ENCODE measurements around the gene KLF5.
"Not testable (repeated sequence)": the region's sequence is repeated elsewhere in the genome, so short reads cannot be mapped to it uniquely, and the experiment has no call there.

The KLF5 gene

DNA sequence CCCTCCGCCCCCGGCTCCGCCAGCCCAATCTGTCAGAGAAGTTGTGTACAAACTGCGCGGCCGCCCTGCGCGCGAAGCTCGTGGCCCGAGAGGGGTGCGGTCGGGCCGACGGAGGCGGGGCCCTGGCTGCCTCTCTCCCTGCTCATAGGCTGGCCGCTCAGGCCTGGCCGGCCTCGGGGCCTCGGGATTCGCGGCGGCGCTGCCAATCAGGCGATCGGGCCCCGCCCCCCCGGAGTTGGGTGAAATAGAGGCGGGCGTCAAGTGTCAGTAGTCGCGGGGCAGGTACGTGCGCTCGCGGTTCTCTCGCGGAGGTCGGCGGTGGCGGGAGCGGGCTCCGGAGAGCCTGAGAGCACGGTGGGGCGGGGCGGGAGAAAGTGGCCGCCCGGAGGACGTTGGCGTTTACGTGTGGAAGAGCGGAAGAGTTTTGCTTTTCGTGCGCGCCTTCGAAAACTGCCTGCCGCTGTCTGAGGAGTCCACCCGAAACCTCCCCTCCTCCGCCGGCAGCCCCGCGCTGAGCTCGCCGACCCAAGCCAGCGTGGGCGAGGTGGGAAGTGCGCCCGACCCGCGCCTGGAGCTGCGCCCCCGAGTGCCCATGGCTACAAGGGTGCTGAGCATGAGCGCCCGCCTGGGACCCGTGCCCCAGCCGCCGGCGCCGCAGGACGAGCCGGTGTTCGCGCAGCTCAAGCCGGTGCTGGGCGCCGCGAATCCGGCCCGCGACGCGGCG is at the start of gene KLF5:
TSS of gene KLF5 (plus strand) at position 270 of the 724 bp plus-strand sequence. CDS start at position 593, 323 bp downstream.
- peak; percentile 63 for DNase-seq (ENCODE audit: low spot score)

DNA sequence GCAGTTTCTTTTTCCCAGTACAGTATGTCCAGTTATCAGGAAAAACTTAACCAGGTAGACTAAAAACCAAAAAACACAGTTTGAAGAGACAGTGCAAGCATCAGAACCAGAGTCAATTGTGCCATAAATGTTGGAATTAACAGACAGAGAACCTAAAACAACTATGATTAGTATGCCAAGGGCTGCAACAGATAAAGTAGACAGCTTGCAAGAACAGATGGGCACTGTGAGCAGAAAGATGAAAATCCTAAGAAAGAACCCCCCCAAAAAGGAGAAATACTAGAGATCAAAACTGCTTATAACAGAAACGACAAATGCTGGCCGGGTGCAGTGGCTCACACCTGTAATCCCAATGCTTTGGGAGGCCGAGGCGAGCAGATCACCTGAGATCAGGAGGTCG is 47.1 kb upstream of the KLF5 start:
- no peak for DNase-seq (ENCODE audit: low spot score)

DNA sequence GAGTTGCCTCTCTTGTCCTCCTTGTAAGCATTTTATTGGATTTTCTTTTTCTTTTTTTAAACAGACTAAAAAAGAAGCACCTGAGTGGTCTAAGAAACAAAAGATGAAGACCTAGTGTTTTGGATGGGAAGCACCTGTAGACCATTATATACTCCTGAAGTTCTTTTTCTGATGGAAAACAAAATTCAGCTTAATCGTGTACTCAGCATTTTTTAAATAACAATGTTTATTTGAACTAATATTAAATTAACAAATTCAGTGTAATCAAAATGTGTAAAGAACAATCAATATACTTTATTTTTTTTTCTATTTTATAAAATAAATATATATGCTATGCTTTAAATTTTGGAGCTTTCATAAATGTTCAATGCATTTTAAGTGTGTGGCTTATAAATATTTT is 43.0 kb upstream of the KLF5 start:
- DNase-seq (ENCODE audit: low spot score), result no peak

DNA sequence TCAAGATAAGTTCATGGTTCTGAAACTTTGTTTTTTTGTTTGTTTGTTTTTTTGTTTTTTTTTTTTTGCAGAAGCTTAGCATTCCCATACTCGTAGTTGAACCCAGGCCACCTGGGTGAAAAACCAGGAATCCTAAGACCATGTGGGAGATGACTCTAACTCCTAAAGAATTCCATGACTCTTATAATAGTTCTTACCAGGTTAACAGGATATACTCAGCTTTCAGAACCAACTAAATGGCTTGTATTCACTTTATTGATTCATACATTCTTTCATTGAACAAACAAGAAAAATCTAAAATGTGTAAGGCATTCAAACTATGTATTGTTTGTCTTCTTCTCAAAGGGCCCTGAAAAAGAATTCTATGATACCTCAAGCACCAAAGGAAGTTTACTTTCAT is 40.5 kb upstream of the KLF5 start:
- DNase-seq (ENCODE audit: low spot score), result no peak

DNA sequence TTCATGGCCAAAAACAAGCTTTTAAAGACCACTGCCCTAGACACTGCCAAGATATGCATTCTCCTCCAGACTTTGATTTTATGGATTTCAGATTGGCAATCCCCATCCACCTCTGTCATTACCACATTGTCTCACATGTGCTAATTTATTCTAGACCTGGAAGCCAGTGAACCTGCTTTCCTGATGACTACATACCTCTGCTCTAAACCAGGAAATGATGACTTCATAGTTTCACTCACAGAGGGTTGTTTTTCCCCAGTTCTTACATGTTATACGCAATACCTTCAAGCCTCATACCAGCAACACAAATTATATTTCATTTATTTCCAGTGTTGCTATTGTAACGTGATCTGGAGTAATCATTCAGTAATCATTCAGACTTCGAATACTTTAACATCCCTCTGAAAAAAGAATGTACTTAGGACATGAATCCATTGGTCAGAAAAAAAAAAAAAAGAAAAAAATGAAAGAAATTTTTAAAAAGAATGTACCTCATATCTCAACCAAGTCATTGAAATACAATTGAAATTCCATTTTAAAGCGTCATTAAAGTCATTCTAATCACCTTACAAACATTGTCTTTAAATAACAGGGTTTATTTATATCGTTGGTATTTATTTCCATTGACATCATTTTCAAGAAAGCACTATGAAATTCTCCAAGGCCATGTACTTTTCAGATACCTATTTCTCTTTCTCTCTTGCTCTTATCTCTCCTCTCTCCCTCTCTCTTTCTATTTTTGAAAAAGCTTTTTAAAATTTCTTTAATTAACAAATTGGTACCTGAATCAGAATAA is 33.4 kb upstream of the KLF5 start:
- no peak for DNase-seq (ENCODE audit: low spot score)

DNA sequence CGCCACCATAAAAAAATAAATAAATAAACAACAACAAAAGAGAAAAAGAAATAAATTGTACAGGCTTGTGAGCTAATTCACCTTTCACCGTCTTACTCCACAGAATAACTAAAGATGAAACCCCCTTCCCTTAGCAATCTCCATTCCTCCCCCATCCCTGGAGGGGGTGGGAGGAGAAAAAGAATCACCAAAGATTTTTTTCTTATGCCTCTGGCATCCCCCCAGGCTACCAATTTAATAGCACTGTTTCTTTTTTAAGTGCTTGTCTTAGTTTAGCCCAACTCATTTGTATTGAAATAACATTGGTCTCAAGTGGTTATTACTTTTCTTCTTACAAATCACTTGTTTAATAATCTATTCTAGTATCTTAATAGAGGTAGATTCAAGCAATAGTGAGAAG is 23.9 kb upstream of the KLF5 start:
- no peak for DNase-seq (ENCODE audit: low spot score)

DNA sequence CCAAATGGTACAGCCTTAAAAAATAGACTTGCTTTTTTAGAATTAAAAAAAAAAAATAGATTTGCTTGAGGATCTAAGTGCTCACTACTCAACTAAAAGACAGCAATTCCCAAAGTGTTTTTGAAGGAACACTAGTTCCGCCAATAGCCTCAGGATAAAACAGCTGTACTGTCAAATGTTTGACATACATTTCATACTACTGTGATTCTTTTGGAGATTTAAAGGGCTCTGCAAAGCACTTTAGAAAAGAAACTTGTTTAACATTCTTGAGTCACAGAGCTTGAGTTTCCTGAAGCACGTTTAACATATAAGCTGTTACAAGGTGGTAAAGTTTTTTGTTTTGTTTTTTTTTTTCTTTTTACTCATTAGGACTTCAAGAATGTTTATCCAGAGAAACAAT is 23.1 kb upstream of the KLF5 start:
- no peak for DNase-seq (ENCODE audit: low spot score)

DNA sequence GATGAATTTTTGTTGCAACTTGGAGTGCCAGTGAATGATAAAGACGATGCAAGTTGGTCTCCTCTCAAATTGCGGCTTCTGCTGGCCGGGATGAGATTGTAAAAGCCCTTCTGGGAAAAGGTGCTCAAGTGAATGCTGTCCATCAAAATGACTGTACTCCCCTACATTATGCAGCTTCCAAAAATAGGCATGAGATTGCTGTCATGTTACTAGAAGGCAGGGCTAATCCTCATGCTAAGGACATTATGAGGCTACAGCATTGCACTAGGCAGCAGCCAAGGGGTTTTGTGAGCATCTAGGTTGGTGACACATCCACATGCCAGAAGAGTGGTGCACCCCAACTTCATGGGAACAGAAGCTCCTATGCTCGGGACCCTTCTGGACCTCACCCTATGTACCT is 22.2 kb upstream of the KLF5 start:
- DNase-seq (ENCODE audit: low spot score), result no peak

DNA sequence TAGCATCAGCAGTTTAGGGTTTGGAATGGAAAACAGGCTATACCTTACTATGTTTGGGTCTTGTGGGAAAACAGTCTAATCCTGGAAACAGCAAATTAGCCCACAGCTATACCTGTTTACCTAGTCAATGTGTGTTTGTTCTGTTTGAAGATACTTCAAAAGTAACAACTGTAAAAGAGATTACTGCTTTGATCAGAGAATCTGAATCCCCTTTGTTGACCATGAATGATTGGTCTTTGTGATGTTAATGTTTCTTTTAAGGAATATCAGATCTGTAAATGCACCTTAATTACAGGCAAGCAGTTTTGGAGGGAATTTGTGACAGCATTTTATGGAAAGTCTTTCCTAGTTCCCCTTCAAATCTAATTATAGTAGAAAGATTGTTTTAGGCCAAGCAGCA is 20.7 kb upstream of the KLF5 start:
- no peak for DNase-seq (ENCODE audit: low spot score)

DNA sequence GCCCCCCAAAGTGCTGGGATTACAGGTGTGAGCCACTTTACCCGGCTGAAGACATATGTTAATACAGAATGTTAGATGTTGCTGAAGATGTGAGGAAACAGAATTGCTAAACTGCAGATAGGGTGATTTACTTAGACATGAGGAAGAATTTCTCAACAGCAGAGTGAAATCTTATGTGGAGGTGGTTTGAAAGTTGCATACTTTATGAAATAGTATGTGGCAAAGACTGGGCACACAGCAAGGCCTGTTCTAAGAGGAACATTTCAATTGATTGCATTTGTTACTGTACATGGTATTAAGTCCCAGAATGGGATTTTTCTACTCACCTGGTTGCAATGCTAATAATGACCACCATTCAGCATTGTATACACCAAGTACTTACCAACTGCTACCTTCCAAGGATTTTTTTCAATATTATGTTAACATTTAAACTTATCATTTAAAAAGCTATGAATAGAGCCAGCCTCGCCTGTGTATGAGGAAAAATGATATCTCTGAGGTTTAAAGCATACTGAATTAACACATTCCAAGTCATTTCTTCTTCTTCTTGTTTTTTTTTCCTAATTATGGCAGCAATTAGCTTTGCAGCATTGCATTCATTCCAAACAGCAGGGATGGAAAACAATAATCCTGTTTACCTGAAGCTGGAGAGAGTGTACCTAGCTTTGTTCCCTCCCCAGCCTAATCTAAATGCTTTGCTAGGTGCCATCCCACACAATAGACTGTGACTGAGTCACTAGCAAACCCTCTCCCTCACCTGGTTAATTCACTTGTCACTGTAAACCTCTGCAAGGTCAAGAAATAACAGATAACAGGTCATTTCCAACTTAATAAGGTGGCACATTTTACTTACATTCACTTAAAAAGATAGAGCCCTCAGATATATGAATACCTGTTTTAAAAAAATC is 19.4 kb upstream of the KLF5 start:
- no peak for DNase-seq (ENCODE audit: low spot score)

DNA sequence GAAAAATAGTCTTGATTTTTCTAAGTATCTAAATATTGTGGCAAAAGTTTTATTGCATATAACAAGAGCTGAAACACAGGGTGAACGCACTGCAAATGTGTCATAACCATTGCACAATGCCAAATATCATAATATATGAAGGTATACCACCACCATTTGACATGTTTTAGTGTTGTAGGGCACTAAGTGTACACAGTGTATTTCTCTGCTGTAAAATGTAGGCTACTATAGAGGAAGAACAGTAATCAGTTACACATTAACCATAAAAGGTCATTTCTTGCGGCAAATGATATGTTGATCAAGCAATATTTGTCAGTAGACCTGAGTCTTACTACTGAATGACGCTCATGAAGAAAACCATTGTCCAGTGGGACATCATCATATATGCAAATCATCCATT is 18.3 kb upstream of the KLF5 start:
- DNase-seq (ENCODE audit: low spot score), result no peak

DNA sequence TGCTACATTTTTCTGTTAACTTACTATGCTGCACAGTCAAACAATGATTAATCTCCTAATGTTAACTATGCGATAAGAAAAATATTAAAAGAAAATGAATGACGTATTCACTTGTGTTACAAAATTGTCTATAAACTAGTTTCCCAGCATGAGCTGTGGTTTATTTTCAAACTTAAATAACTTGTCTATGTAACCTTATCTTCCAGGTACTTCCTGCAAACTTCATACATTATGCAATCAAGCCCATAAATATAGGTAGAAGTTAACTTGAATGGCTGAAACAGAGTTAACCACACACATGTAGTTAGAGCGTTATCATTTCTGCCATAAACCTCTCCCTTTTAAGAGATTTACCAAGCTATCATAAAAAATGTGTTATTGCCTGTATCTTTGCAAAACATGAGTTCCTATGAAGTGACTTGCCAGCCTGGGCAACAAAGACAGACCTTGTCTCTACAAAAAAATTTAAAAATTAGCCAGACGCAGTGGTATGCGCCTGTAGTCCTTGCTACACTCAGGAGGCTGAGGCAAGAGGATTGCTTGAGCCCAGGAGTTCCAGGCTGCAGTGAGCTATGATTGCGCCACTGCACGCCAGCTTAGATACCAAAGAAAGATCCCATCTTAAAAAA is 17.7 kb upstream of the KLF5 start:
- DNase-seq (ENCODE audit: low spot score), result no peak

DNA sequence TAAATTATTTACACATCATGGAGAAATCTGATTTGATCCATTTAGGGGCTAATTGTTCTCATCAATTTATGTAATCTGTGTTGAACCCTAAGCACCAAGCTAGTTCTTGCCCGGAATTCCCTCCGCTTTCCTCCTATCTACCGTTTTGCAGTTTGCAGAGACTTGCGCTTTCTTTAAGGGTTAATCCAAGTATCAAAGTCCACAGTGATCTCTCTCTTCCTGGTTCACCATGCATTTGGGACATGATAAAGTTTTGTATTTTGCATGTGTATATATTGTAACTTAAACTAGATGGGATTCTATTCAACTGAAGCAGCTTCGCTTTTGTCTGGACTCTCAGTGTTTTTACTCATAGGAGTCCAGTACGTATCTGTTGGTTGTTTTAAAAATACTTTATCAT is 13.8 kb upstream of the KLF5 start:
- DNase-seq (ENCODE audit: low spot score), result no peak

DNA sequence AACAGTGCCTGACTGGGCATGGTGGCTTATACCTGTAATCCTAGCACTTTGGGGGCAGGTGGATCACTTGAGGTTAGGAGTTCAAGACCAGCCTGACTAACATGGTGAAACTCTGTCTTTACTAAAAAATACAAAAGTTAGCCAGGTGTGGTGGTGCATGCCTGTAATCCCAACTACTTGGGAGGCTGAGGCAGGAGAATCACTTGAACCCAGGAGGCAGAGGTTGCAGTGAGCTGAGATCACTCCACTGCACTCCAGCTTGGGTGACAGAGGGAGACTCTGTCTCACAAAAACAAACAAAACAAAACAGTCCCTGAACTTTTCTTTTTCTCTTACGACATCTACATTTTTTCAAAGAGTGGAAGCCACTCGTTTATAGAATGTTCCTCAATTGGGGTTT is 10.2 kb upstream of the KLF5 start:
- not testable (repeated sequence) for DNase-seq (ENCODE audit: low spot score)

DNA sequence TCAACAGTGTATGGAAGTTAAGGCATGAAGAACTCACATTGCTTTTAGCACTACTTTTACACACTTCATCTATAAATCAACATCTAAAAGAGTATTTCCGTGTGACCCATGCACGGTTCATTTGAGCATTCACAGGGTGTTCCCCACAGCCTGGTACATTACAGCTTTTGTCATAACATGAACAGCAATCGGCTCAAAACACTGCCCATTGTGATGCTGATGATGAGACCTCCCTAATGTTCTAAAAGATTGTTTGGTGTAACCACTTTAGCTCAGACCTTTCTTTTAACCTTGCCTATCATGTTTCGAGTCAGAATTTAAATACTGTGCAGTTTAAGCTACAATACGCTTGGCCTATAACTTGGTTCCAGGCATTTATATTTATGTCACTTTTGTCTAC is 4.1 kb upstream of the KLF5 start:
- no peak for DNase-seq (ENCODE audit: low spot score)

DNA sequence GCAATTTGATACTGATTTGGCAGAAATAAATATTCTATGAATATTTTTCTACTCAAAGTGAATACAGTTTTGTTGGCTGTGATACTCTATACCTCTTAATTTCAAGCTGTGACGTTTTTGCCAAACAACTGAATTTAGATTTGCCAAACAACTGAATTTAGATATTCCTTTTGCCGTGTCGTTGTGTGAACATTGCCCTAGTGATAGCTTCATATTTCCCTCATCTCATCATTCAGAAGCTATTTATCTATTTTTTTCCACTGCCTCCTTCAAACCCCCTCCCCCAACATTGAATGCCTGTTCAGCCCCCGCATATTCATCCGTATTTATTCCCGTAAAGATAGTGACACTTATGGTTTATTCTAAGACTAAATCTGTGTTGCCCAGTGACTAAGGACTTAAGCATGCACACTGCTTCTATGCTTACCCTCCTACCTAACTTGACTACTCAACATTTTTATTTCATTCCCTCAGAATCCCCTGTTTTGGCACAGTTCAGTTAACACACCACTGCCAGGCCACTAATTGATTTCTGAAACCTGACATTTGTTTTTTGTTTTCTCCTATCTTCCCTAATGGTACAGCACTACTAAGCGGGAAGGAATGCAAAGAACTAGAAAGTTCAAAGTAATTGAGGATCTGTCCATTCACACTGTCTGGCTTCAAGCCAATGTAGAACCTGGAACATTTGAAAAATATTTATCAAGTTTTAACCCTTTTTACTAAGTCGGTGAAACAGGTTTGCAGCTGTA is 2.8 kb upstream of the KLF5 start:
- no peak for DNase-seq (ENCODE audit: low spot score)

DNA sequence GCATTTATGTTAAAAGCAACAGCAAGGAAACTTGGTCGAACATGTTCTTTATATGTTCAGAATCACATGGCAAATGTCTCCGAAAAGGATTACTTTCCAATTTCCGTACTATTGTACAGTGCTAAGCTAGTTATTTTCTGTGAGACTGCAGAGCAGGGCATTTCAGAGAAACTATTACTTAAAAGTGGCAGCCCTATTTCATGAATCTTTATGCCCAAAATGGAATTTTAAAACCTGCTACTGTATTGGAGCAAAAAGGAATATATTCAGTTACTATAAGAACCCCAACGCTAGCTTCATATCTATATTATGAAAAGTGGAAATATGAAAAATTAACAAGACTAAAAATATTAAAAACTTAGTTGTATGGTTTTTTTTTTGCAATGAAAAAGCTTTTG is 2.2 kb upstream of the KLF5 start:
- DNase-seq (ENCODE audit: low spot score), result no peak

DNA sequence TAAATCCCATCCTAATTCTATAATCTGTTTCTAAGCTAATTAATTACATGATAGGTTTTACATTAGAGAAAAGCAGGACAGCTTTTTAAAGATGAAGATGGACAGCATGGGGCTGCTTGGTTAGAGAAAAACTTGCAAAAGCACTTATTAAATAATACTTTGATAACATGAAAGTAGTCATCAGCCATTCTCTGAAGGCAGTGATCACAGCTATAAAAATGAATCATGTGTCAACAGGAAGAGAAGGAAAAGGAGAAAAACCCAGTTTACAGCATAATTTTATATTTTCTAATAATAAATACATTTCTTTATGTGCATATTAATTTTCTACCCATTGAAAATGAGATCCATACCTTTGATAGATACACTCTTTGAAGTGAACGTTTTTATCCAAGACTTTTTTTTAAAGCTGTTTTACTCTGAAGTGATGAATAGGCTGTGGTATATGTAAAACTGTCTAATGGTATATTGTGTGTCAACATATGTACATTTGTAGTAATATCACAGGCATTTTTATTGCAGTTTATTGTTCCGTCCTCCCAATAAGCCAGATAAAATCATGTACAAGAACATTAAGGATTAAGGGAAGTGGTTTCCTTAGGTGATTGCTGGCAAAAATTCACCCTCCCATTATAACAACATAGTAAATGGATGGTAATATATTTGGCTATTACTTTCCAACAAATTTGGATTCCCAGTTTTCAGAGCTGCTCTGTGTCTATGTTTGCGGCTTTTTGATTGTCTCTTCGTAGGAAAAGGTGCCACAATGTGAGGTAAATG is 1.3 kb upstream of the KLF5 start:
- no peak for DNase-seq (ENCODE audit: low spot score)

DNA sequence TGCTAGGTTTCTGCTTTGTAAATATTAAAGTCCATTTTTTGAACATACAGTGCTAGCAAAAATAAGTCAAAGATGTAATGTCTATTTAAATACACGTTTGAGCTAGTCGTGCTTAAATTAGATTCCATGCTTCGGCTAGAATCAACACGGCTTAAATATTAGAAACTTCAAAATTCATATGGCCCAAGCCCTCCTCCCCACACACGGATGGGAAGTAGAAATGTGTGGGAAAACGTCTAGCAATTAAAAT is 816 bp upstream of the KLF5 start:
- DNase-seq (ENCODE audit: low spot score), result no peak

DNA sequence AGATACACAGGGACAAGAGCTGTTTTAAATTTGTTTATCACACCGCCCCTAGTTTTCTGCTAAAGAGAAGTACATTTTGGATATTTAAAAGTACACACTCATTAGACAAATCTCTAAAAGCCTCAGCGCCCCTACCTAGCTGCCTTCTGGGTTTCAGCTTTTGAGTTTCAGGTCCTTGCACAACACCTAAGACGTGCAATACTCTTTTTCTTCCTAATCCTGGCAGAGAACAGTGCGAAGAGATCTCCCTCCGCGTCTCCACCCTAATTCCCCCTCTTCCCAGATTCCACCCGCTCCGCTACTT is 421 bp upstream of the KLF5 start:
- DNase-seq (ENCODE audit: low spot score), result no peak

Data from cerebellar cortex (tissue), 1 donor.